Measurements from ENCODE around the gene LY6G6F. TPM values are rescaled to one million over a fixed set of nuclear protein-coding genes. Genes with fewer than 3 reads are reported as not detected.

Gene LY6G6F
- total and polyA plus RNA-seq, 2 experiments from 2014 or later, result not detected

DNA sequence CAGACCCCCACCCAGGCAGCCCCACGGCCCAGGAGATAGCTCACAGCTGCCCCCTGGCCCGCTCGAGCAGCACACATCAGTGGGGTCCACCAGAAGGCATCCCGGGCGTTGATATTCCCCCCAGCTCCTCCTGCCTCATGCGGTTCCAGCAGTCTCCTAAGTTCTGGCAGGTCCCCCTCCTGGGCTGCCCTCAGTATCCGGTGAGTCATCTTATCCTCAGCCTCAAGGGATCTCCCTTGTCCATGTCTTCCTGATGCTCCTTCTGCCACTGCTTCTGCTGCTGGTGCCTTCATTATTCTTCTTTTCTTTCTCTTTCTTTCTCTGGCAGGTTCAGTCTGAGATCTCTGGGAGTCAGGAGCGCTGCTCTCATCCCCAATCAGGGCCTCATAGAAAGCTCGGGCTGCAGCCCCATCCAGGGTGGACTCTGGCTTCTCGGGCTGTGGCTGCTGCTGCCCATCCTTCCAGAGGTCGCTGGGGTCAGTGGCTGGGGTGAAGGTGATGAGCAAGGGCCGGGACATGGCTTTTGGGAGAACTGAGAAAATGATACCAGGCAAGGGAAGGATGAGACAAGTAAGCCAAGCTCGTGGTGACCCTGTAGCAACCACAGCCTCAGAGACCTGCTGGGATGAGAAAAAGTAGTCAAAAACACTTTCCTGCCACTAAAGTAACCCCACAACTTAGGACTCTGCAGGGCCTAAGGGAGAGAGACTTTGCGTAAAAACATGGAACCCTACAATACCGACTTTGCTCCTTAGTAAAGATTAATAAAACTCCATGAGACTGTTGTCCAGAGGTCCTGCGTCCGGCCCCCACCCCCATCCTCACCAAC, 42.5 kb upstream of the LY6G6F start:
- H3K27me3 ChIP-seq, result no peaks in the 10 kb centered on the region
- H3K27ac ChIP-seq, result peak overlapping the region; percentile 95
- H3K4me3 ChIP-seq, result peak overlapping the region; percentile 94
- peak in 1 of 2 donors; percentile 78 for DNase-seq (ENCODE audit: low read depth in 1 of 2, low spot score in 1 of 2)
- H3K36me3 ChIP-seq, result peaks cover 22% of the 10 kb centered on the region
- no peaks in the 10 kb centered on the region for H3K9me3 ChIP-seq (ENCODE audit: low read depth)
- H3K4me1 ChIP-seq (ENCODE audit: low read depth), result peaks cover 19% of the 10 kb centered on the region
- TF ChIP-seq, protein P1, sequence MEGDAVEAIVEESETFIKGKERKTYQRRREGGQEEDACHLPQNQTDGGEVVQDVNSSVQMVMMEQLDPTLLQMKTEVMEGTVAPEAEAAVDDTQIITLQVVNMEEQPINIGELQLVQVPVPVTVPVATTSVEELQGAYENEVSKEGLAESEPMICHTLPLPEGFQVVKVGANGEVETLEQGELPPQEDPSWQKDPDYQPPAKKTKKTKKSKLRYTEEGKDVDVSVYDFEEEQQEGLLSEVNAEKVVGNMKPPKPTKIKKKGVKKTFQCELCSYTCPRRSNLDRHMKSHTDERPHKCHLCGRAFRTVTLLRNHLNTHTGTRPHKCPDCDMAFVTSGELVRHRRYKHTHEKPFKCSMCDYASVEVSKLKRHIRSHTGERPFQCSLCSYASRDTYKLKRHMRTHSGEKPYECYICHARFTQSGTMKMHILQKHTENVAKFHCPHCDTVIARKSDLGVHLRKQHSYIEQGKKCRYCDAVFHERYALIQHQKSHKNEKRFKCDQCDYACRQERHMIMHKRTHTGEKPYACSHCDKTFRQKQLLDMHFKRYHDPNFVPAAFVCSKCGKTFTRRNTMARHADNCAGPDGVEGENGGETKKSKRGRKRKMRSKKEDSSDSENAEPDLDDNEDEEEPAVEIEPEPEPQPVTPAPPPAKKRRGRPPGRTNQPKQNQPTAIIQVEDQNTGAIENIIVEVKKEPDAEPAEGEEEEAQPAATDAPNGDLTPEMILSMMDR (IDR thresholded peaks at IDR 0.05; ENCODE audit: low read depth, low read length), result no peak

DNA sequence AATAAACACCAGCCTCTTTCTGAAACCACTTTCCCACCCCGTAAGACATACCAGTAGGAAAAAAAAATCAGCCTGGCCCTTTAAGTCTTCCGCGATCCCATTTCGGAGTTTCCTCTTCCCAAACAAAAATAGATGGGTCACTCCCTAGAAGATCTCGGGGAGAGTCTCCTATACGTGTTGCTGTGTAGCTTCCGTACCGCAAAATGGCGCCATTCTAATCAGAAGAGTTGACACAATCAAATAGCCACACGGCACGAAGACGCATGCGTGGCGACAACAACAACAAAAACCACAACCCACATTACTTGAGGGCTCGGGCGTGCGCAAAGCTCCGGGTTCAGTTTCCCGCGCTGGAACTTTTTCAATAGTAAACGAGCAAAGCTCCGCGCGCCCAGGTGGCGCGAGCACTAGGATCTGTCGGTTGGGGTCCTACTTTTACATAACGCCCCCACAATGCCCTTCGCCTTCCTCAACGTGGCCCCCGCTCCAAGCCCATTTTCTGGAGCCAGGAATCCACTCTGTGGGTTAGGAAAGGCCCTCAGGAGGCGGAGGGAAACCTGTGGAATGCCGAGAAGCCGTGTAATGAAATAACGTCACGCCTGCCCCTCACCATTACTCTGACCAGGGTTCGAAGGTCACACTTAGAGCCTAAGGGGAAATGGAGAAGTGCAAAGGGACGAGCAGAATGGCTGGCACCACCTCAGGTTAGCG, 41.7 kb upstream of the LY6G6F start, which contains the start of gene GPANK1:
Gene GPANK1 (minus strand): TSS at position 208 of the 711 bp plus-strand sequence. CDS start 519 bp downstream, outside the sequence.
- peaks cover 30% of the 10 kb centered on the region for H3K36me3 ChIP-seq
- DNase-seq (ENCODE audit: low read depth in 1 of 2, low spot score in 1 of 2), result peak; percentile 92 to 97

DNA sequence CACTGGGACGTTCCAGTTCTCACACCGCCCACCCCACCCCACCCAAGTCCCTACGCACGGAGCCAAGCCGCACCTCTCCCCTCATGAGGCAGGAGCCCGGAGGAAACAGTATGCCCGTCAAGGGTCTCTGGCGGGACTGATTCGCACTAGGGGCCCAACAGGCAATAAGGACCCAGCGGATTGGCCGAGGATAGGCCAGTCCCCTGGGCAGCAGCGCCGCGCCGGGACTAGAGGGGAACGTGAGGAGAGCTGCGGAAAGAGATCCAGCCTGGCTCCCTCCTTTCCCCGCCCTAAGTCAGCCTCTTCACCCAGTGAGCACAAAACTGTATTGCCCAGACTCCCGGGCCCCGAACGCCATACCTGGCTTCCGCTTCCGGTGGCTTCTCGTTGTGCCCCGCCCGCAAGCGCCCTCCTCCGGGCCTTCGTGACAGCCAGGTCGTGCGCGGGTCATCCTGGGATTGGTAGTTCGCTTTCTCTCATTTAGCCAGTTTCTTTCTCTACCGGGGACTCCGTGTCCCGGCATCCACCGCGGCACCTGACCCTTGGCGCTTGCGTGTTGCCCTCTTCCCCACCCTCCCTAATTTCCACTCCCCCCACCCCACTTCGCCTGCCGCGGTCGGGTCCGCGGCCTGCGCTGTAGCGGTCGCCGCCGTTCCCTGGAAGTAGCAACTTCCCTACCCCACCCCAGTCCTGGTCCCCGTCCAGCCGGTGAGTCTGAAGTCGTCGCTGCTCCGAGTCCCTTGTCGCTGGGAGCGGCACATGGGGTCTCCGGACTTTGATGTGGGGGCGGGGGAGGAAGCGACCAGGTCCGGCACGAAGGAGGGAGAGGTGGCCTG, 40.9 kb upstream of the LY6G6F start, which contains the start of gene CSNK2B:
Gene CSNK2B (plus strand): TSS at position 580 of the 836 bp plus-strand sequence. CDS start 752 bp downstream, outside the sequence.
- peak within 1 kb of the TSS; percentile 94 for H3K4me3 ChIP-seq
- H3K27ac ChIP-seq, result peak within 1 kb of the TSS; percentile 95
- DNase-seq (ENCODE audit: low read depth in 1 of 2, low spot score in 1 of 2), result peak; percentile 98
- H3K4me1 ChIP-seq (ENCODE audit: low read depth), result peaks cover 12% of the 10 kb centered on the region
- H3K9me3 ChIP-seq (ENCODE audit: low read depth), result no peaks in the 10 kb centered on the region
- no peaks in the 10 kb centered on the region for H3K27me3 ChIP-seq
- H3K36me3 ChIP-seq, result peaks cover 38% of the 10 kb centered on the region
- TF ChIP-seq, protein P1 (IDR thresholded peaks at IDR 0.05; ENCODE audit: low read depth, low read length), result no peak

More for the DNA sequence above, 41.7 kb upstream of the LY6G6F start, which contains the start of gene GPANK1:
- TF ChIP-seq, protein P1 (IDR thresholded peaks at IDR 0.05; ENCODE audit: low read depth, low read length), result no peak
- Histone ChIP-seq H3K4me1 (ENCODE audit: low read depth) (peaks cover 12% of the 10 kb centered on the region), H3K9me3 (ENCODE audit: low read depth) (no peaks in the 10 kb centered on the region), H3K27ac (peak within 1 kb of the TSS; percentile 95), H3K27me3 (no peaks in the 10 kb centered on the region), H3K4me3 (peak within 1 kb of the TSS; percentile 94)

DNA sequence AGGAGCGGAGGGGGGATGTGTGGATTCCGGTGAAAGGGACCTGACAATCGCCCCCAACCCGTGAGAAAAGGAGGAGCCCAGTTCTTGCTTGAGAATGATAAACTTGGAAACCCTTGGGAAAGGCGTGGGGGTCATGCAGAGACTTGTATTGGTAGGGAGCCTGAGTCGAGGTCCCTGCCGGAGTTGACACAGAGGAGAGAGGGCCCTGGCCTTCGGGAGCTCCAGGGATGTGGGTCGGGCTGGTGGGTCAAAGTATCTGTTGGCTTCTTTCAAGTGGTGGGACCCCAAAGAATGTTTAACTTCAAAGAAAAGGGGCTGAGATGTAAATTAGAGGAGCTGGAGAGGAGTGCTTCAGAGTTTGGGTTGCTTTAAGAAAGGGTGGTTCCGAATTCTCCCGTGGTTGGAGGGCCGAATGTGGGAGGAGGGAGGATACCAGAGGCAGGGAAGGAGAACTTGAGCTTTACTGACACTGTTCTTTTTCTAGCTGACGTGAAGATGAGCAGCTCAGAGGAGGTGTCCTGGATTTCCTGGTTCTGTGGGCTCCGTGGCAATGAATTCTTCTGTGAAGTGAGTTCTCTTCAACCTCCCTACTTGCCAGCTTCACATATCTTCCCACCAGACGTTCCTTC, 40.2 kb upstream of the LY6G6F start:
- H3K9me3 ChIP-seq (ENCODE audit: low read depth), result no peaks in the 10 kb centered on the region
- H3K4me3 ChIP-seq, result peak overlapping the region; percentile 94
- no peaks in the 10 kb centered on the region for H3K27me3 ChIP-seq
- H3K36me3 ChIP-seq, result peaks cover 45% of the 10 kb centered on the region
- TF ChIP-seq, protein P1 (IDR thresholded peaks at IDR 0.05; ENCODE audit: low read depth, low read length), result no peak
- peak overlapping the region; percentile 95 for H3K27ac ChIP-seq
- DNase-seq (ENCODE audit: low read depth in 1 of 2, low spot score in 1 of 2), result no peak
- peaks cover 12% of the 10 kb centered on the region for H3K4me1 ChIP-seq (ENCODE audit: low read depth)

All from cardiac muscle cell (in vitro differentiated cells and primary cell).